Keratinocyte (primary cell): ENCODE data around the gene NRG3. TPM values are rescaled to one million over a fixed set of nuclear protein-coding genes. Genes with fewer than 3 reads are reported as not detected.

Source experiments
- DNase-seq: peaks from one replicate; pipeline ENCODE4 v3.0.0-alpha.2; 2011; ENCODE audit warnings: low read depth, missing footprints, low spot score
- FAIRE-seq: peaks from 2 replicates; lab custom pipeline; 2011; peaks lifted over from hg19 to GRCh38; lab: Jason Lieb, UNC
- H2AFZ ChIP-seq: 2 replicates; pipeline ENCODE4 v1.6.0; 2012; ENCODE audit warnings: low read length, control low read depth, inconsistent platforms; ENCODE audit not compliant: control insufficient read depth
- H3K27ac ChIP-seq: 2 replicates; pipeline ENCODE4 v1.5.1; 2011; ENCODE audit warnings: low read length; ENCODE audit not compliant: control insufficient read depth, insufficient read depth
- H3K27me3 ChIP-seq: 3 replicates; pipeline ENCODE4 v1.6.0; 2011; ENCODE audit warnings: low read length; ENCODE audit not compliant: control insufficient read depth, insufficient read depth; ENCODE audit errors: extremely low read depth
- H3K36me3 ChIP-seq, 2 experiments: 2 replicates in 1 of 2; 3 replicates in 1 of 2; pipeline ENCODE4 v1.5.1; 2011; ENCODE audit warnings: low read length in 2 of 2, mild to moderate bottlenecking in 1 of 2; ENCODE audit not compliant: control insufficient read depth in 2 of 2, insufficient read depth in 2 of 2; ENCODE audit errors: extremely low read depth in 1 of 2
- H3K4me1 ChIP-seq: 3 replicates; pipeline ENCODE4 v1.5.1; 2011; ENCODE audit warnings: low read length; ENCODE audit not compliant: control insufficient read depth, insufficient read depth; ENCODE audit errors: extremely low read depth
- H3K4me2 ChIP-seq: 3 replicates; pipeline ENCODE4 v1.6.0; 2011; ENCODE audit warnings: low read depth, low read length; ENCODE audit not compliant: control insufficient read depth, insufficient read depth; ENCODE audit errors: extremely low read depth
- H3K4me3 ChIP-seq, 3 experiments: fragments of 200-600 bp in 1 of 3; sonication (generic) in 1 of 3; 2 replicates in 2 of 3; 3 replicates in 1 of 3; pipeline ENCODE4 v1.5.1; 2011 to 2016; ENCODE audit warnings: low read length in 3 of 3, mild to moderate bottlenecking in 3 of 3, control low read depth in 2 of 3, inconsistent platforms in 1 of 3, low read depth in 1 of 3, mixed read lengths in 1 of 3, mixed run types in 1 of 3, moderate library complexity in 1 of 3; ENCODE audit not compliant: control insufficient read depth in 2 of 3, insufficient read depth in 2 of 3; ENCODE audit errors: extremely low read depth in 1 of 3
- H3K79me2 ChIP-seq: 2 replicates; pipeline ENCODE4 v1.6.0; 2012; ENCODE audit warnings: low read length; ENCODE audit not compliant: control insufficient read depth, insufficient read depth
- H3K9ac ChIP-seq: 3 replicates; pipeline ENCODE4 v1.6.0; 2011; ENCODE audit warnings: low read length; ENCODE audit not compliant: control insufficient read depth, insufficient read depth; ENCODE audit errors: extremely low read depth
- H3K9me1 ChIP-seq: 3 replicates; pipeline ENCODE4 v1.6.0; 2011; ENCODE audit warnings: low read length; ENCODE audit not compliant: control insufficient read depth, insufficient read depth; ENCODE audit errors: extremely low read depth
- H3K9me3 ChIP-seq: 2 replicates; pipeline ENCODE4 v1.5.1; 2012; ENCODE audit warnings: low read depth, low read length; ENCODE audit not compliant: control insufficient read depth
- H4K20me1 ChIP-seq: 3 replicates; pipeline ENCODE4 v1.6.0; 2011; ENCODE audit warnings: low read length; ENCODE audit not compliant: control insufficient read depth, insufficient read depth; ENCODE audit errors: extremely low read depth
- CTCF ChIP-seq, 3 experiments: IDR thresholded peaks in 1 of 3; conservative IDR thresholded peaks in 1 of 3; optimal IDR thresholded peaks in 1 of 3; 2 replicates in 2 of 3; 3 replicates in 1 of 3; pipeline versions ENCODE3 to v1.5.1; 2011; ENCODE audit warnings: low read length in 3 of 3, mild to moderate bottlenecking in 3 of 3, moderate library complexity in 2 of 3, control low read depth in 1 of 3, inconsistent platforms in 1 of 3; ENCODE audit not compliant: insufficient read depth in 2 of 3; ENCODE audit errors: extremely low read depth in 1 of 3
- EZH2 ChIP-seq: IDR thresholded peaks from one replicate; pipeline ENCODE4 v1.6.1; 2012; ENCODE audit warnings: inconsistent platforms, mild to moderate bottlenecking, low read length, moderate library complexity
- dilution Hi-C: fragments of 300-500 bp; cut with MboI; formaldehyde crosslinking; loops from one replicate; pipeline ENCODE4 v1.7.0; 2020; ENCODE audit warnings: low sequenced_read_pairs; ENCODE audit not compliant: extremely low pct_ligation_motif_present
- polyA plus RNA-seq, 5 experiments: library from polyadenylated mRNA; depleted of rRNA in 3 of 5; stranded (reverse) in 3 of 5; stranded (forward) in 1 of 5; unstranded in 1 of 5; fragments of >200 nt; gene quantifications; 1 replicate in 1 of 5; 2 replicates in 3 of 5; 3 replicates in 1 of 5; pipeline versions ENCODE4 v1.2.1 to v1.2.3, GENCODE V29; 2011 to 2012; ENCODE audit warnings: missing spikeins in 2 of 5, low read depth in 1 of 5, low replicate concordance in 1 of 5

The NRG3 gene
- polyA plus RNA-seq, 1 donor (not counting 4 experiments of a cell fraction or from before 2014, with no cell fraction given): not detected

- Histone ChIP-seq H3K27me3 (no peaks in the 10 kb centered on the region), H4K20me1 (no peaks in the 10 kb centered on the region), H3K4me2 (no peak overlapping the region), H3K79me2 (no peaks in the 10 kb centered on the region), H3K4me3 (no peak overlapping the region), H3K27ac (no peak overlapping the region), H3K9me1 (no peaks in the 10 kb centered on the region), H3K4me1 (no peaks in the 10 kb centered on the region), H3K9ac (no peak overlapping the region), H2AFZ (no peak overlapping the region), H3K36me3 (no peaks in the 10 kb centered on the region), H3K9me3 (no peaks in the 10 kb centered on the region)
- dilution Hi-C loops: no loop called here
- DNase-seq (no peak), FAIRE-seq (no peak)
- TF ChIP-seq EZH2: no peak
- no peak for TF ChIP-seq CTCF (optimal IDR thresholded peaks at IDR 0.05 in 1 of 3, IDR thresholded peaks at IDR 0.05 in 1 of 3, conservative IDR thresholded peaks at IDR 0.05 in 1 of 3; ENCODE audit: extremely low read depth in 1 of 3, insufficient read depth in 2 of 3, low read length in 3 of 3)
Observed at GRCh38 chr10:82144153-82144552, 269.2 kb downstream of the NRG3 start.

- H3K27me3 ChIP-seq: no peaks in the 10 kb centered on the region
- H3K9me1 ChIP-seq: no peaks in the 10 kb centered on the region
- dilution Hi-C loops: no loop called here
- no peak overlapping the region for H3K4me3 ChIP-seq
- H4K20me1 ChIP-seq: no peaks in the 10 kb centered on the region
- H3K9me3 ChIP-seq: no peaks in the 10 kb centered on the region
- DNase-seq (no peak), FAIRE-seq (no peak)
- no peaks in the 10 kb centered on the region for H3K36me3 ChIP-seq
- no peaks in the 10 kb centered on the region for H3K4me1 ChIP-seq
- H3K4me2 ChIP-seq: no peak overlapping the region
- no peak overlapping the region for H2AFZ ChIP-seq
- no peak overlapping the region for H3K27ac ChIP-seq
- no peaks in the 10 kb centered on the region for H3K79me2 ChIP-seq
- H3K9ac ChIP-seq: no peak overlapping the region
- TF ChIP-seq CTCF (optimal IDR thresholded peaks at IDR 0.05 in 1 of 3, IDR thresholded peaks at IDR 0.05 in 1 of 3, conservative IDR thresholded peaks at IDR 0.05 in 1 of 3; ENCODE audit: extremely low read depth in 1 of 3, insufficient read depth in 2 of 3, low read length in 3 of 3) (no peak), EZH2 (no peak)
Observed at GRCh38 chr10:82148764-82149163, 273.8 kb downstream of the NRG3 start.
